ENCODE results near the gene ARFGAP2. TPM values are rescaled to one million over a fixed set of nuclear protein-coding genes. Genes with fewer than 3 reads are reported as not detected.

Gene ARFGAP2
- total RNA-seq, 1 donor from 2014 or later = 105 TPM

DNA sequence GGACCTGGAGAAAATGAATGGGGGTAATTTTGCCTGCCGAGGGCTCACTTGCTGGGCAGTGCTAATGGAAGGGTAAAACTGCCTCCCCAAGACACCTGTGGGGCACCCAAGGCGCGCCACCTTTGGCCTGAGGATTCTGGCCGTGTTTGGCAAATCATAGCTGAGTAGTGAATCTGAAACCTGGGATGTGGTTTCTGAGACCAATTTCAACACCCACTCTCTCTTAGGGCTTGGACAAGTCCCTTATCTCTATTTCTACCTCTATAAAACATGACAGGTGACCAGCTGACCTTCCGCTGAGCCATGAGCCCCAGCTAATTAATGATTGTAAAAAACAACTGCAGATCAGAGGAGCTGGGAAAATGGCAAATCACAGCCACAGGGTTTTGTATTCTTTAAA is 11.0 kb upstream of the ARFGAP2 start:
- DNase-seq (ENCODE audit: low spot score) = no peak

DNA sequence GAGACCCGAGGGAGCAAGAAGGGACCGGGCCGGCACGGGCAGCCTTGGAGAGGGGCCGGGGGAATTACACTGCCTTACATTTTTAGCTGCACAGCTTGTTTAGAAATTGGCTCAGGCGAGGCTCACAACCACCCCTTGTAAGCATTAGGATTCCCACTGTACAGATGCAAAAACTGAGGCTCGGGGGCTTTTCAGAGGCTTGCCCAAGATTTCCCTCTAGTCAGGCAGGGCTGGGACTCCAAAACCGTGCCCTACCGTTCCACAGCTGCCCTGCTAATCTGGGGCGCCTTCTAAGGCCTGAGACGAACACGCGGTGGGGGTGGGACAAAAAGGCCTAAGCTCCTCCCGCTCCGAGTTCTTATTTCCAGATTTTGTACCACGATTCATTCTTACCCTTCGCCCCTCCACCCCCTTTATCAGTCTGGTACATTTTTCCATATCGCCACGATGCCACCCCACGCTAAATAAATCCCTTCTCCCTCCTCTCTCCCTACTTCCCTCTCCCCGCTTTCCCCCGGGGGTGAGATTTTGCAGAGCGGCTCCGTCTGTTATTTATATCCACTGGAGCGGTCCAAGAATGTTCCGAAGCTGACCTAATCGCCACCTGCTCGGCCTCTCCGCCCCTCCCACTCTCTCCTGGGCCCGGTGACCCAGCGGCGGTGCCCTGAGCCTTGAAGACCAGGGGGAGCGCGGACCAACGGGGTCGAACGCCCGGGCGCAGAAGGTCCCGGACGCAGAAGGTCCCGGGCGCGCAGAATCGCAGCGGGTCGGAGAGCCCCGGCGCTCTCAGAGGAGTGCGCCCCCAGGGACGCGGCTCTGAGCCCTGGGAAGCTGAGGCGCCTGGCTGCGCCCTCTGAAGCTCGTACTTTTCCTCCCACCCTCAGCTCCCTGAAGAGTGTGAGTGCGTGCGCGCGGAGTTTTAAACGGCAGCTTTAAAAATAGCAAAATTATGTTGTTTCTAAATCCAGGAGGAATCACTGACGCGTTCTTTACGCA is 10.3 kb upstream of the ARFGAP2 start:
- peak; percentile 54 for DNase-seq (ENCODE audit: low spot score)

DNA sequence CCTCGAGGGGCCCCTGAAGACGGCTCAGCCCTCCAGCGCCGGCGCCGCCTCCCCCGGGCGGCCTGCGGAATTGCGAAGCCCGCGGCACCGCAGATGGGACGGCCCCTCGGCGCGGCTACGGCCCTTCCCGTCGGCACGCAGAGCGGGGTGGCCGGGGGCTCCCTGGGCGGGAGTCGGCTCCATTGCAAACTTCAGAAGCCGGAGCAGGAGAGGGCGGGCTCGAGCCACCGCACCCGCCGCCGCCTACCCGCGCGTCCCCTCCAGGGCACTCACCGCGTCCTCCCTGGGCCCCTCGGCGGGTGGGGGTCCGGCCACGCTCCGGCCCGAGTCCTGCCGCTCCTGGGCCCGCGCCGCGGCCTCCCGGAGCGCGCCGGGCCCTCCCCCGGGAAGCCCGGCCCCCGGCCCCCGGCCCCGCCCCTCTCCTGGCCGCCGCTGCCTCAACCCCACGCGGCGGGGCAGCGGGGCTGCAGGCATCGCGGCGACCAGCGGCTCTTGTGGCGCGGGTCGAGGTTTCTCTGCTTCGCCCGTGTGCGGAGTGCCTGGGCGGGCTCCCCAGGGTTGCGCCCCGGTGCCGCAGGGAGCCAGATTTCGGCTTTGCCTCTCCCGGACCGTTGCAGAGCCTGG is 9.5 kb upstream of the ARFGAP2 start, which contains the start of gene PACSIN3:
TSS of gene PACSIN3 (minus strand) at position 359 of the 624 bp plus-strand sequence. CDS start 3,707 bp downstream, outside the sequence.
- DNase-seq (ENCODE audit: low spot score) = no peak

DNA sequence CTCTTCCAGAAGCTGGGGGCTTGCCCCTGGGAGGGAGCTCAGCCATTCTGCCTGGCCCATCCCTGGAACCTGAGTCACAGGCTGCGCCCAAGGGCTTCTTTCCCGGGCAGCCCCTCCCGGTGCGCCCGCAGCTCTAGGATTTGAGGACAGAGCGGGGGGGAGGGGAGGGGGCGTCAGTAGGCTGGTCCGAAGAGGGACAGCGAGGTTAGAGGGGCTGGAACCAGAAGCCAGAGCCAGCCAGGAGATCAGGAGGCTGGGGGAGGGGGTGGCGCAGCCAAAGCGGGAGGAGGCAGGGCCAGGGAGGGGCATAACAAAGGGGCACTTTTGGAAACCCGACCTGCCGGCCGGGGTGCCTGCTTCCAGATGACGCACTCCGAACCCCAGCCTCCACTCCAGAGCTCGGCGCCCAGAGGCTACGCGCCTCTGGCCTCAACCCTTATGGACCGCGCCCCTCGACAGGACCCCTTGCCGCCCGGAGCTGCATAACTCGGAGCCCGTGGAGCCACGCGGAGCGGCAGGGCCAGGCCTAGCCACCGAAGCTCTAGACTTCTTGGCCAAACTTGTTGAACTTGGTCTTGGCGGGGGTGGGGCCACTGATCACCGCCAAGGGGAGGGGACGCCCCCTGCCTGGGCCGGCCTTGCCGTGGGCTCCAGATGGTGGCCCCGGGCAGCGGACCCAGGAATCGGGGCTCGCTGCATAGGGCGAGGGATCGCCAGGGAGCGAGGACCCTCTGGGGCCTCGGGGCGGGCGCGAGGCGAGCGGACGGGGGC is 8.8 kb upstream of the ARFGAP2 start:
- peak; percentile 64 for DNase-seq (ENCODE audit: low spot score)

DNA sequence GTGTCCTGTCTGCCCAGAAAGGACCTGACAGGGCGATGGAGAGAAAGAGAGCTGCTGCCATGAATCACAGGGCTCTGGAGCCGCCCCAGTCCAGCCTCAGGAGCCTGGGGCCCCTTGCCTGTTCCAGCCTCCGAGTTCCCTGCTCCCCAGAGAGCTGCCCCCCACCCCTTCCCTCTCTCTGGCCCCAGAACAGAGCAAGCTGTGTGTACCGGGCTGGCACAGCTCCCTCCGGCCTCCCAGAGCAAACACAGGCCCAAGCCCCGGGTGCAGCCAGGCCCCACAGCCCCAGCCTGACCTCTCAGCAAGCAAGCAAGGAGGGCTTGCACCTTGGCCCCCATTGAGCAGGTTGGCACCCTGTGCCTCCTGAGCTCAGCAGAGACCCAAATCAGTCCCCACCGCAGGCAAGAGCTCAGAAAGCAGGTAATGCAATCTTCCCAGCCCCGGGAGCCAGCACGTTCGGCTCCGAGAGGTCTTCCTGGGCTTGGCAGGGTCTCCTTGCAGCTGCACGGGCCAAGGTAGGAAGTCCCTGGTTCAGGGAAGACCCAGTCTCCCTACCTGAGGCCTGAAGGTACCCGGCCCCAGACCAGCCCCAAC is 8.1 kb upstream of the ARFGAP2 start:
- no peak for DNase-seq (ENCODE audit: low spot score)

GRCh38 chr11:47183969-47184368 is 7.3 kb upstream of the ARFGAP2 start:
- no peak for DNase-seq (ENCODE audit: low spot score)

DNA sequence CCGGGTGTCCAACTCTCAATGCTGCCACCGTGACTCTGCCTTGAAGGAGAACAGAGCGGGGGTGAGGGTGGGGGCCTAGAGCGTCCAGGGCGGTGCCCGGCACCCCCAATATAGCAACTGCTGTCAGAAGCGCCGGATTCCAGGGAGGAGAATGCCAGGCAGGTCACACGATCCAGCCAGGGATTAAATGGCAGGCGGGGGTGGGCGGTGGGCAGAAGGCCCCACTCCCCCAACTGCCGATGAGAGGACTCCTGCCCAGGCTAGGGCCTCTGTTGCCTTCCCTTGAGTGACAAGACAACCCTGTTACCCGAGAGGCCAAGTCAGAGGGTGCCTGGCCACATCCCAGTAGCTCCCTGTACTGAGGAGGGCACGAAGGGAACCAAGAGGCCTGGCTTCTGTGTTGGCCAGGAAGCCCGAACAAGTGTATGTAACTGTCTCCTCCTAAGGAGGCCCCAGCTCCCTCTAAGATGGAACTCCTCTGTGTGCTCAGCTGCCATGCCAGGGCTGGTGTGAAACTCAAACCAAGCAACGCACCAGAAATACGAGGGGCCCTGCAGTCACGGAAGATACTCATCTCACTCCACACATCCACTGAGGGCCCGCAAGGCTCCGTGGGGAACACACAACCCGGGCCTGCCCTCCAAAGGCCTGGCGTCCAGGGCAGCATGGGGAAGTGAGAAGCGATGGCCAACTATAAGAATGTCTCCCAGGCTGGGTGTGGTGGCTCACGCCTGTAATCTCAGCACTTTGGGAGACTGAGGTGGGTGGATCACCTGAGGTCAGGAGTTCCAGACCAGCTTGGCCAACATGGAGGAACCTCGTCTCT is 6.6 kb upstream of the ARFGAP2 start:
- DNase-seq (ENCODE audit: low spot score) = no peak

DNA sequence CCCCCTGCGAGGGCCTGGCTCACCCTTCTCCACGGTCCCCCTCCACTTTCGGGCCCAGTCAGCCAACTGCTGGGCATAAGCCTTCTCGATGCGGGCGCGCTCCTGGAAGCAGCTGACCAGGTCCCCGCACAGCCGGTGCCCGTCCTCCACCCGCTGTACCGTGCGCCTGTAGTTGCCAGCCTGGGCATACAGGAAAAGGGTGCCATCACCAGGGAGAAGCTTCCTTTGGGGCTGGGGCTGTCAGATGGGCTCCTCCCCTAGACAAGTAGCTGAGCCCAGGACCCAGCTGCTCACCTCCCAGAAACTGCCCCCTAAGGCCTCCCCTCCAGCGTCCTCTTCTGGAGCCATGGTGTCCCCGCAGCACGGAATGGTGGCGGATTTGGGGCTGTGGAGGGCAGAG is 5.7 kb upstream of the ARFGAP2 start:
- no peak for DNase-seq (ENCODE audit: low spot score)

DNA sequence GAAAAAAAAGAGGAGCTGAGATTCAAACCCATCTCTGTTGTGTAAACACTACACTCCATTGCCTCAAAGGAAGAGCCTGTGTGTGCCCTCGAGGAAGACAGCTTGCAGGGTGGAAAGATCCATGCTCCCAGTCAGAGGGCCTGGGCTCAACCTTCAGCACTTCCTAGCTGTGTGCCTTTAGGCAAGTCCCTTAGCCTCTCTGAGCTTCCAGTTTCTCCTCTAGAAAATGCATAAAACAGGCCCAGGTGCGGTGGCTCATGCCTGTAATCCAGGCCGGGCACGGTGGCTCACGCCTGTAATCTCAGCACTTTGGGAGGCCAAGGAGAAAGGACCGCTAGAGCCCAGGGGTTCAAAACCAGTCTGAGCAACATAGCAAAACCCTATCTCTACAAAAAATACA is 4.6 kb upstream of the ARFGAP2 start:
- no peak for DNase-seq (ENCODE audit: low spot score)

GRCh38 chr11:47180006-47180787 is 3.5 kb upstream of the ARFGAP2 start:
- no peak for DNase-seq (ENCODE audit: low spot score)

DNA sequence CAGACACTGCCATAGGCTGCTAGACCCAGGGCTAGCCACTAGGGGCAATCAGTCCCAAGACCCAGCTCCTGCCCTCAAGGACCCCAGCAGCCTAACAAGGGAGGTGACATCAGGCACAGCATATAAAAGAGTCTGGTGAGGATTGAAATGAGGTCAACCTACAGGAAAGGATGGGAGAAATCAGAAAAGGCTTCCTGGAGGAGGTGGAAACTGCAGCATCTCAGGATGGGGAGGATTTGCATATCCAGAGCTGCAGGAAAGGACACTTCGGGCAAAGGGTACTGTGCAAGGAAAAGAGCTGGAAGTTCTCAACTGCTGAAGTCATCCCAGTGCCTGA is 2.9 kb upstream of the ARFGAP2 start:
- DNase-seq (ENCODE audit: low spot score) = no peak

DNA sequence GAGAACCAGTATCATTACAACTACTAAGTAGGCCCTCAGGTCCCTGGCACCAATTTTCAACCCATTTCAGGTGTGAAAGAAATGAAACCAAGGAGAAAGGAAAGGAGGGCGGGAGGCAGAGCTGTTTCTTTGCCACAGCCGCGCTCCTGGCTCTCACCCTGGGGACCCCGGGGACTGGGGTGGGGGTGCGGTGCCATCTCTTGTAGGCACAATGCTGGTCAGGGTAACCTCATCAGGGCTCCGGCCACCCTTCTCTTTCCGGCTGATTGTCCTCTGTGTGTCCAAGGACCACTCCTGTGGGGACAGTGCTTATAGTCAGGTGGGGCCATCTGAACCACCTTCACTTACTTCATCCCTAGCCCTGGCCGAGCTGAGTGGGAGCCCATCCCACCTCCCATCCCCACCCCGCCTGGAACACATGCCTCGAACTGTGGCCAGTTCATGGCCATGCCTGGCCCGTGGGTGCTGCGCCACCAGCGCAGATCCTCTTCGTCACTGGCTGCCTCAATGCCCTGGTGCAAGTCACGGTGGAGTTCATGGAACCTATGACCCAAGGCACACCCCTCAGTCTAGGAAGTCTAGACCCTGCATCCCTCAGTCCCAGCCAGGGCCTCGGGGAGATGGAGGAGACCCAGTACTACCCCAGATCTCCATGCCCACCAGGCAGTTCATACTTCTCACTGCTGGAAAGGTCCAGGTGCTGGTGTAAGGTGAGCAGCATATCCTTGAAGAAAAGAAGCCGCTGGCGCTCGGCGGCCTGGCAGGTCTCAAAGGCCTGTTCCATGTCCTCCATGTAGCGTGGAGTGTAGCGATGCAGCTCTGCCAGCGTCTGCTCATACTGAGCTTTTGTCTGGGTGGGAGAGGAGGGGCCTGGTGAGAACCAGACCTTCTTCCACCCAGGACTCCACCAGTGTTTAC is 2.3 kb upstream of the ARFGAP2 start:
- no peak for DNase-seq (ENCODE audit: low spot score)

DNA sequence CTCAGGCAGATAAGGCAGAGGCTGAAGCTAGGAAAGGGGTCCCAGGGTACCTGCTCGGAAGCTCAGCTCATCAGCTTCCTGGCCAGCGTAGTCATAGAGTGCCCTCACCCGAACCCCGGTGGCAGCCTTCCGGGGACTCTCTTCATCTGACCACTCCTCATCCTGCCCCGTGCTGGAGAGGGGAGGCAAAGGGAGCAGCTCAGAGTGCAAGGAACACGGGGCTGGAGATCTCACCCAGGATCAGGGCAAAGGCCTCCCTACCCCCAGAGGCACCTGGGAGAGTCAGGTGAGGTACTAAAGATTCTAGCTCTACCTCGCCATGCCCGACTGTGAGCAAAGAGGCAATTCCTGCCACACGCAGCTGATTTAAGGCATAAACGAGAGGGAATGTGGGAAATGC is 1.6 kb upstream of the ARFGAP2 start:
- DNase-seq (ENCODE audit: low spot score) = no peak

DNA sequence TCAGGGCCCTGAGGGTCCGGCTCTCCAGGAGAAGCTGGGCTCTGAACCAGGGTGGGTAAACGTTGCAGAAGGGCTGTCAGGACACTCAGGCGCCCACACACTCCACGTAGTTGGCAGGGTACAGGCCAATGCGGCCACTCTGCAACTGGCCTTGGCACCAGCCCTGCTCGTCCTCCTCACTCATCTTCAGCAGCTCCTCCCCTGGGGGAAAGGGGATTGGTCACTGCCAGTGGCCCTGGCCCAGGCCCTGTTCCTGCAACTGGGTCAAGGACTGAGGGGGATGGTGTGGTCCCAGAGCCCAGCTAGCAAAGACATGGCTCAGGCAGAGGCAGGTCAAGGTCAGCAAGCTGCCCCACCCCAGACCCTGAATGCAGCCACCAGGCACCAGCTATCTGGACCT is 1.2 kb upstream of the ARFGAP2 start:
- DNase-seq (ENCODE audit: low spot score) = no peak

GRCh38 chr11:47177229-47177845 is 658 bp upstream of the ARFGAP2 start:
- peak; percentile 85 for DNase-seq (ENCODE audit: low spot score)

- no peak for DNase-seq (ENCODE audit: low spot score)
Observed at GRCh38 chr11:47175746-47176327, 842 bp downstream of the ARFGAP2 start.

DNA sequence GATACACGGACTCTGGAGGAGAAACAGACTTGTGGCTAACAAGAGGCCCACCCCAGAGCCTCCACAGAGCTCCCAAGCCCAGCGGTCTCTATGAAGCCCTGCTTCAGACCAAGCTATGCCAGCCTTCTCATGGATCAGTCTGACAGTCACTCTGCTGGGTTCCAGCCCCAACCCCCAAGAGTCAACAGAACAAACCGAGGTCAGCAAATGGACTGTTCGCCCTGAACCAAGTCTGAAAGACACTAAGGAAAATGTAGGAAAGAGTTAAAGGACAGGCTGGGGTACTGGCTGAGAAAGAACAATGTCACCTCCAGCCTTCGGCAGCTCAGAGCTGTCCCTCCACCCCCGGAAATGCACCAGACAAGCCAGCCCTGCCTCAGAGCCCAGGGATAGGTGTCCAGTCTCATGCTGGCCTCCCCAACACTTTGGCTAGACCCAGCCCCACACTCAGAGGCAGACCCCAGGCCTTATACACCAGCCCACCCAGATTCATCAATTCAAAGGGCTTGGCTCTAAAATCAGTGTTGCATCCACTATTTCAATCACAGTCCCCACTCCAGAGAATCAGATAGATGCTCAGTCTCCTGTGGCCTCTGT is 3.8 kb downstream of the ARFGAP2 start:
- DNase-seq (ENCODE audit: low spot score) = no peak

- no peak for DNase-seq (ENCODE audit: low spot score)
Observed at GRCh38 chr11:47171856-47172255, 4.8 kb downstream of the ARFGAP2 start.

All from ureter (tissue), 1 donor.